Suppressor macrophage (primary cell): ENCODE measurements around the gene TSPOAP1.

Source experiments
- DNase-seq, 4 experiments: peaks; one replicate each; pipeline ENCODE4 v3.0.0-alpha.2; 2020 to 2022

The TSPOAP1 gene

DNA sequence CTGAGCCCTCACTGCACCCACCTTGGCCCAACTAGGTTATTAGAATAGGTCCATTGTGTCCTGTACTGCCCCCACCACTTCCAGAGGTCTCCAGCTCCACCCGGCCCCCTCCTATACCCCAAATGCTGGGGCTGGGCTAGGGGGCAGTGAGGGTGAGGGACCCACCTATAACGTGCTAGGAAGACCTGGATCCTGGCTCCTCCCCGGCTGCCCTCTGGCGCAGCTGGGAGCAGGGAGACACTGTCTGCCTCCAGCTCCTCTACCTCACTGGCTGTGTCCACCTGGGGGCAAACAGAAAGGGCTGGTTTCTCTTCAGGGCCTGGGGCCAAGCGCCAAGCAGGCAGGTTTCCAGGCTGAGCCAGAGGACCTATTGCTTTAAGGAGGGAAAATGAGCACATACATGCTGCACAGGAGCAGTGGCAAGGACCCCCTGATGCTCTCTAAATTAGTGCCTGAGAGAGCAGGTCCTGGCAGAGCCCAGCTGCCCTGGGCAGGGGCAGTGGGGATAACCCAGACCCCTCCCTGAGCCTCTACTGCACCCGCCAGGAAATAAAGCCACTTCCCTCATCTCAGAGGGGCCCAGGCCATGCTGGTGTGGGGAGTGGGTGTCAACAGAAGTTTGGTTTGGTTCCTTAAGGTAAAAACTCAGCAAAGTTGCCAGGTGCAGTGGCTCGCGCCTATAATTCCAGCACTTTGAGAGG lies 12.2 kb downstream of the TSPOAP1 start:
- DNase-seq: peak in 1 of 4 experiments; percentile 1

DNA sequence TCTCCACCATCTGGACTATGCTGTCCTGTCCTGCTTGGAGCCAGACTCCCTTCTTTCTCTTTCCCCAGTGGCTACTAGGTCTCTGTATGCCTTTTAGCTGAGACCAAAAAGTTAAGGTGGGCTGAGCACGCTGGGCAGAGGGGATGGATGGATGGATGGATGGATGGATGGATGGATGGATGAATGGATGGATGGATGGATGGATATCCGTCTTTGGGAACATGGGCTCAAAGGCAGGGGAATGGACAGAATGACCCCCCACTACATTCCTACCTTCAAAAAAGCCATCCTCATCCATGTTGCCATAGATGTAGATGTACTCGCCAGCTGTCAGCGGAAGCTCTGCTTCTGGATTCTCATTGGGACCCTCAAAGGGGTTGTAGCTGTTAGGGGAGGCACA lies 12.8 kb downstream of the TSPOAP1 start:
- peak in 1 of 4 experiments; percentile 1 for DNase-seq

DNA sequence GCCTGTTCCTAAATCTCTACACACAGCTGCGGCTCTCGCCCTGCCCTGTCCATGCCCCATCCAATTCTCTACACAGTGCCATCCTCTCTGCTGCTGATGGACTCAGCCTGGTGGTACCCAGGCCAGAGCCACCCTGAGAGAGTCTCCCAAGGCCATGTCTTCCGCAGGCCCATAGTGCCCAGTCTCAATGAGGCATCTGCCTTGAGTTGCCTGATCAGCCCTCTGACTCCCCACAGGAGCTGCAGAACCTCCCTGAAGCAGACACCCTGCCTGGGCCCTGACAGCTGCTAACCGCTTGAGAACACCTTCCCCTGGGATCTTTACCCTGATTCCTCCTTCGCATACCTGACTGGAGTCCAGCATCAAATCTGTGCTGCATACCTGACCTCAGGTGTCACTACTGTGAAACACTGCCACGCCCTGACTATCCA lies 13.3 kb downstream of the TSPOAP1 start:
- DNase-seq: peak in 1 of 4 experiments; percentile 1

DNA sequence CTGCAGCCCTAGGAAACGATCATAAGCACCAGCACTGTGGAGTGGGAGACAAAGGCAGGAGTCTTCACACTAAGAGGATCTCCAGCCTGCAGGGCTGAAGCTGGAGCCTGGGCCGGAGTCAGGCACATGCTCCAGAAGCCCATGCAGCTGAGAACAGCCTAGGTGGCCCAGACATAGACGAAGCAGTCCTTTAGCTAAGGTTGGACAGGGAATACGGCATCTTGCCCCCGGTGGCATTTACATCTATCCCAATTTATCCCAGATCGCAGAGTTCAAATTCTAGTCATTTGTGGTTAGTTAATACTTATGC lies 13.9 kb downstream of the TSPOAP1 start:
- peak in 1 of 4 experiments; percentile 1 for DNase-seq

DNA sequence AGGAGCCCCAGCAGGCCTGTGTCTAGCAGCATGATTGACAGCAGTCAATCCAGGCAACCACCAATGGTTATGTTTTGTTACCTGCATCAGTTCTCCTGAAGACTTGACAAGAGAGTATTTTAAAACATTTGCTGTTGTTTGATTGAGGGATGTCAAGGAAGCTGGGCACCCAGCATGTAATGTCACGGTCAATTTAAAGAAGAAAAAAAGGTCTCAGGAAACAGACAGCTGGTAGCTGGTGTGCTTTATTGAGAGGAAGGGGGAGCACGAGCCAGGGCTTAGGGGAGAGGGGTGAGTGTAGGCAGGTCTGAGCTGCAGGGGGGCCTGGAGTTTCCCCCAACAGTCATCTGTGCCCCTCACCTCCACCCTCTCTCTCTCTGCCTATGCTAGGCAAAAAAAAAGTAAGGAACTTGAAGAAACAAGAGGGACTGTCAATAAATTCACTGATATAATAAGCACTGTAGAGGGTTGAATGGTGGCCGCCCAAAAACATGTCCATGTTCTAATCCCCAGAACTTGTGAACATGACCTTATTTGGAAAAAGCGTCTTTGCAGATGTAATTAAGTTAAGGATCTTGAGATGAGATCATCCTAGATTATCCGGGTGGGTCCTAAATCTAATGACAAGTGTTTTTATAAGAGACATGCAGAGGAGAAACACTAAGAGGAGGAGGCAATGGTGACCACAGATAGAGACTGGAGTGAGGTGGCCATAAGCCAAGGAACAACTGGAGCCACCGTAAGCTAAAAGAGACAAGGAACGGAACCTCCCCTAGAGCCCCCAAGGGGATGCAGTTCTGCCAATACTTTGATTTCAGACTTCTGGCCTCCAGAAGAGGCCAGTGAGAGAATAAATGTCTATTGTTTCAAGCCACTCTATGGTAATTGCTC lies 14.5 kb downstream of the TSPOAP1 start:
- peak in 1 of 4 experiments; percentile 2 for DNase-seq

DNA sequence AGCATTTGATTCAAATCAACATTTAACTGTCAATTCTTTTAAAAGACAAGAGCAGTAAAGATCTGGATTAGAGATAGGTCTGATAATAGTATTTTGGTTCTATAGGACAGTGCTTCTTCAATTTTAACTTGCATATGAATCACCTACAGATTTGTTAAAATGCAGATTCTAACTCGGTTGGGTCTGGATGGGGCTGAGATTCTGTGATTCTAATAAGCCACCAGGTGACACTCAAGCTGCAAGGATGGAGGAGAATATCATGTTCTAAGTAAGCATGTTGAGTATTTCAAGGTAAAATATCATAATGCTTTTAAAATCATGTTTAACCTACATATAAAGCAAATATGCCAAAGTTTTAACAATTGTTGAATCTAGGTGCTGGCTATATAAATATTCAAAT lies 15.8 kb downstream of the TSPOAP1 start:
- DNase-seq: no peak

DNA sequence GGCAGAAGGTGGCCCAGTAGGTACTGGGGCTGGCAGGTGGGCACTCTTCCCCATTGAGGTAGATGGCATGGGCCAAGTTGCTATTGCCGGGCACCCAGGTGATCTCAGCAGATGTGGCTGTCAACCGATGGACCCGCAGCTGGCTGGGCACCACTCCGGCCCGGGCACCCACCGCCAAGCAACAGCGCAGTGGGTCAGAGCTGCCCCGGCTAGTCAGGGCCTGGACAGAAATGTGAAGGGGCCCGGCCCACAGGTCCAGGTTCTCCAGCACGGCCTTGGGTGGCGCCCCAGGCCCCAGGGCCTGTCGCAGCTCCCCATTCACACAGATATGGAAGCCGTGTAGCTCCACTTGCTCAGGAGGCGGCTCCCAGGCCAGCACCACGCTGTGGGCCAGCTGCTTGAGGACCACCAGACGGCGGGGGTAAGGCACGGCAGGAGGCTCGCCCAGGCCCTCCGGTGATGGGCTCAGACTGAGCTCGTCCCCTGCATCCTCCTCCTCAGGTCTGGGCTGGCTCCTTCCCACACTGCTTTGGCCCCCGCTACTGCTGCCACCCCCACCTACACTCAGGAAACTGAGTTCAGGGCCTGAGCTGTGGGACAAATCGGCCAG lies 16.5 kb downstream of the TSPOAP1 start:
- DNase-seq: peak in 1 of 4 experiments; percentile 1

DNA sequence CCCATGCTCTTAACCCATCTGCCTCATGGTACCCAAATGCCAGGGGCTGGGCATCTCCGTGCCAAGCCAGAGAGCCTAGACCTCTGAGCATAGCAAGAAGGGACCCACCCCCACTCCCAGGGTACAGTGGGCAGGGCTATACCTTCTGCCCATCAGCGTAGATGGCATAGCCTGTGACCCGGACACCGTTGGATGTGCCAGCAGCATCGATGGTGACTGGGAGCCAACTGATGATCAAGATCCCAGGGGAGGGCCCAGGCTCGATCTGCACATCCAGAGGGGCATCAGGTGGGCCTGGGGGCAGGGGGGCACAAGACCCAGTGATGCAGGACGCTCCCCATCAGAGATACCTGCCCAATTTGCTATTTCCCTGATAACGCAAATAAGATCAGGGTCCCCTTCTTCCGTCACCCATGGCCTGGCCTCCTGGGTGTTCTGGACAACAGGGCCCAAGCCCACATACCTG lies 17.1 kb downstream of the TSPOAP1 start:
- DNase-seq: peak in 1 of 4 experiments; percentile 2

DNA sequence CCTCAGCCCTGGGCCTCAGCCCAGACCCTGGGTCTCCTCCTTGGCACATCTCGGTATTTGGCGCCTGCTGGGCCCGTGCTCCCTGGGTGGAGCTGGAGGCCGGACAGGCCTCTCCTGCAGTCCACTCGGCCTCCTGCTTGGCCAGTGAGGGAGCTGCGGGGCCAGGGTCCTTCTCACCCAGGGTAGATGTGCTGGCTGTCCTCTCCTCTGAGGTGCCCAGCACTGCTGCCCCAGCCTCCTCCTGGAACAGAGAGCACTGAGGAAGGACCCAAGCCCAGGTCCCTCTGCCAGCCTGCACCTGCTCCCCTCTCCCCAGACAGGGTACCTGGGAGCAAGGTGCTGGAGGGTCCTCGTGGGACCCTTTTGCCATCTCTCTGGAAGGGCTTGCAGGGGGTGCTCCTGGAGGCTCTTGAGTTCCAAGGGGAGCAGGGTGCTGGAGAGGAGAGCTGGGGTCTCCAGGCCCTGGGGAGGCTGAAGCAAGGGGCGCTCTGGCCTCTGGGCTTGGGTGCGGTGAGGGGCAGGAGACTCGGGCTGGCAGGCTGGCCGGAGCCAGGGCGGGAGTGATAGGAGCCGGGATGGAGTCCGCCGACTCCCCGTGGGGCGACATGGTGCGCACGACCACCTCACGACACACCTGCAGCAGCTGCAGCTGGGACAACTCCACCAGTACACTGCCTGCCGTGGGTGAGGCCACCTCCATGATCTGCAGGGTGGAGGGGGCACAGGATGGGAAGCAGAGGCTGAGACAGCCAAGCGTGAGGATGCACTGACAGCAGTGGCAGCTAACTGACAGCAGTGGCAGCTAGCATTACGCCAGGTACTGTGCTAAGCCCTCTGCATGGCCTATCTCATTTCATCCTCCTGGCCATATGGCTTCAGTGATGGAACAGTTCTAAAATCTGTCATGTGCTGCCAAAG lies 17.8 kb downstream of the TSPOAP1 start:
- DNase-seq: peak in 1 of 4 experiments; percentile 1

DNA sequence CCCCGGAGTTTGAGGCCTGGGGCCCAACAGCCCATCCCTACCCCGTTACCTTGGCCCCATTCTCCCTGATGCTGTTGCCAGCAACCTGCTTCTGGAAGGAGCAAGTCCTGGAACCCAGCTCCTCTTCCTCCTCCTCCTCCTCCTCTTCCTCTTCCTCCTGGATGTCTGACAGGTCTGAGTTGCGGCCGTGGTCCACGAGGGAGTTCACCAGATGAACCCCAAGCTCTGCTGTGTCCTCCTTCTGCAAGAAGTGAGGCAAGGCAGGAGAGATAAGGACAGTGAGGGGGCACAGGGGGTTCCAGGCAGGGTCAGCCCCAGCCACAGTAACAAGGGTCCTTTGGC lies 18.7 kb downstream of the TSPOAP1 start:
- DNase-seq: no peak

DNA sequence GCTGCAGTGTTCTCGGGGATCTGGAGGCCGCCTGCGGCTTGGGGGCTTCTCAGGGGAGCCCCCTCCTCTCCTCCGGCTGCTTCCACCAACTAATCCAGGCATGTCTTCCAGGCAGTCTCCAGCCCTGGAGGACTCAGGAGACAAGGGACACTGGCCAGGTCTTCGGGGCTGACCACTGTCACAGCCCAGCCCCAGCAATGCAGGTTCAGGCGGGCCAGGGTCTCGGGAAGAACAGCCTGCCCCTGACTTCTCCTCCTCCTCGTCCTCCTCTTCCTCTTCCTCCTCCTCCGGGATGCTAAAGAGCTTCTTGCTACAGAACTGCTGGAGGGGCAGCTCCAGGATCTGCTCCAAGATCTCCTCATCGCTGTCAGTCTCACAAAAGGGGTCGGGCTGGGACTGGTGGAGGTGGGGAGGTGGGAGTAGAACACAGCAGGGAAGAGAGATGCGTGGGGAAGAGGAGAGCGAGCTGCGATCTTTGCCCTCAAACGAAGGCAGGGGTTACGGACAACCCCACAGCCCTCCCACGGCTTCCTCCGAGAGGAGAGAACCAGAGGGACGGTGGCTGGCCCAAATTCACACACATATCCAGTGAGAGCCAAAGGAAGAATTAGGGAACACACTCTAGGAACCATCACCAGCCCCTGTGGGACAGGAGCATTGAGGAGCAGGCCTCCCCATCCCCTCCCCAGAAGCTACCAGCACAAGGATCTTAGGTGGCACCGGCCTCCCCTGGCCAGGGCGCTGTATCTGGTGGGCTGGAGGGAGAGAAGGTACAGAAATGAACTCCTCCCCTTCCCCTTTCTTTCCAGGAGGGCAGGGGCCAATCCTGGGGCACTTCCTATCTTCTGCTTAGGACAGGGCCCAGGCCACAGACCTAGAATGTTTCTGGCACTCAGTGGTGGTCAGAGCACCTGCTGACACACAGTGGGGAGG lies 19.3 kb downstream of the TSPOAP1 start:
- DNase-seq: peak in 3 of 4 experiments; percentile 40 to 59 (median 56)

DNA sequence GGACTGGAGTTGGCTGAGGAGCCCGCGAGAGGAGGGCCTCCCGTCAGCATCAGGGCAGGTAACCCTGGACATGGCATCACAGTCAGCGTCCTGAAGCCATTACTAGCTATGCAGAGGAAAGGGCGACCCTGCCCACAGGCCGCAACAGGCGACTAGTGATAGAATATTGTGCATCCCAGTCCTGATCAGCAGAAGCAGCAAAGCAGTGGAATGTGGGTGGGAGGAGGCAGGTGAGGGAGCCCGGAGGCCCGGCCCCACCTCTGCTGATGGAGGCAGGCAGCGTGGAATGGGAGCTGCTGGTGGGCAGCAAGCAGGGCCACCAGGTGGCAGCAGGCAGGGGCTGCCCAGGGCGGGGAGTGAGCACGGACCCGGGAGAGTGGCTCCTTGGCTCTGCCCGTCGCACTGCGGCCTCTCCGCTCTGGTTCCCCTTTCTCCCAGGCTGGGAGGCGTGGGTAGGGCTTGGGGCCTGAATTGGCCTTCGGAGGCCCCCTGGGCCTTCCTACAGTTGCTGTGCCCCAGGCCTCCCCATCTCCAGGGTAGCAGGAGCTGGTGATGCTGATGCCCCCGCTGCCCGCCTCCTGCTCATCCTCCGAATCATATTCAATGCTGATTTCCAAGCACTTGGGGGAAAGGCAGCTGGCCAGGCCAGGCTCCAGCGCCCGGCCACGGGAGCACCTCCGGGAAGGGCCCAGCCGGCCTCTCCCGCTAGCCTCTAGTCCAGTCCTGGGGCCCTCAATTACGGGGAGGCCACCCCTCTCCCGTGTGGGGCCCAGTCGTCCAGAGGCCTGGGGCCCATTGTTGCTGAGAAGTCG lies 20.2 kb downstream of the TSPOAP1 start:
- peak; percentile 78 to 86 (median 83) for DNase-seq

DNA sequence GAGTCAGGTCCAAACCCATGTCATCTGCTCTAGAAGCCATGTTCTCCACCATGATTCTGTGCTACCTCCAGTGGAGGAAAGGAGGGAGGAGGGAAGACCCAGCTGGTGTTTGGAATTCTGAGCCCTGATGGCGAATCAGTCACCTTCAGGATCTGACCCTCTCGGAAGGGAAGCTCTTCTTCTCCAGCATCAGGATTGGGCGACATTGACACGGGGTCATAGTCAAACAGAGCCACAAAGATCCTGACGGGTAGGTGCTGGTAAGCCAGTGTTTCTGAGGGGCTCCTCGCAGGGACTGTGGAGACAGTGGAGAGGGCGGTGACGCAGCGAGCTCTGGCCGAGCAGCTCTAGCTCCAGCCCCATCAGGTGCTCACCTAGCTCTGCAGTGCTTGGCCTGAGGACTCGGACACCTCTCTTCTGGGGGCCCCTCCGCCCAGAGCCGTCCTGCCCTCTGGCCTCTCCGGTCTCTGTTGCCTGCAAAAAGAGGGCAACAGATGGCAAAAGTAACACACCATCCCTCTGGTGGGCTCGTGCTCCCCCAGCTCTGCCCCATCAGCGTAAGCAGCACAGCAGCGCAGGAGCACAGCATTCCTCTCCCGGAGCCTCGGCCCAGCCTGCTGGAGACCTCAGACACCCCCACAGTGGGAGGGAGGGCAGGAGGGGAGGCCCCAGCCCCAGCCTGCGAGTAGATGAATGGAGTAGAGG lies 21.0 kb downstream of the TSPOAP1 start:
- DNase-seq: peak in 1 of 4 experiments; percentile 1

DNA sequence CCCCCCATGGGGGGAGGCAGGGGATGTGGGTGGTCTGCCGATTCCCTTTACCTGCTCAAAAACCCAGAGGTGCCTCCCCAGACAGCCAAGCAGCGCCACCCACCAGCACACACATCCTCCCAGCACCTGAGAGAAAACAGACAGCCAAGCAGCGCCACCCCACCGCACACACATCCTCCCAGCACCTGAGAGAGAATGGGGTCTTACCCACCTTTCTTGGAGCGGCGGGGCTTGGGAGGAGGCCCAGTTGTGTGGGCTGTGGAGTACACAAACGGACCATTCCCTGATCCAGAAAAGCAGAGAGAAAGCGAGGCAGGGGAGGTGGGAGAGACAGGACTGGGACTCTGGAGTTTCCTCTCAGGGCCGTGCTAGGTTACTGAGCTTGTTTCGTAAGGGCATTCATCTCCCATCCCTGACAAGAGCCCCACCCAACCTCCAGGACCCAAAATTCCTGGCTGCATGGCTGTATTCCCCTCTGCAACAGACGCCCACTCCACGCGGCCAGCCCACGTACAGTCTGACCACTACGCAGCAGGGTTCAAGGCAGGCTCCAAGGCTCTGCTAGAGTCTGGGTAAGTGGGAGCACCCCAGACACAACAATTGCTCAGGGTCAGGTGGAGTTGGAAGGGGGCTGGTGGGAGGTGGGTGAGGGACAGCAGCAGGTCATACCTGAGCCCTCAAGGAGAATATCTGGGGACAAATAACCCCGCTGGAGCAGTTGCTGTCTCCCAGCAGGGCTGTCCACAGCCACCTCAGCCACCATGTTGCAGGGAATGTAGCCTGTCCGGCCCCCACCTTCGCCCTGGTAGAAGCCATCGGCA lies 22.3 kb downstream of the TSPOAP1 start:
- peak in 1 of 4 experiments; percentile 2 for DNase-seq

DNA sequence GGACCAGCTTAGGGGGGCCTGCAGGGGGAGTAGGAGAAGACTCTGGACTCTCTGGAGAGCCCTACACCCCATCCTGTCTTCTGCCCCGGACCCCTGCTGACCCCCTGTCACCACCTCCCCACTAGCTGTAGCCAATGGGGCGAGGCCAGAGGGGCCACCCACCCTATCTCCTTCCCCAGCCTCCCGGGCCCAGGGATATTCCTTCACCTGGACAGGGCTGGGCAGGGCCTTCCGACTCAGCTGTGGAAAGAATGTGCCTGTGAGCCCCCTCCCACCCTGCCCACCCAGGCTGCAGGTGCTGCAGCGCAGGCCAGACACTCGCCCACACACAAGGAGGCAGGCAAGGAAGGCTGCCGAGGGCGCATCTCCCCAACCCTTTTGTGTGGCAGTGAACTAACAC lies 23.0 kb downstream of the TSPOAP1 start:
- peak in 1 of 4 experiments; percentile 0 for DNase-seq

DNA sequence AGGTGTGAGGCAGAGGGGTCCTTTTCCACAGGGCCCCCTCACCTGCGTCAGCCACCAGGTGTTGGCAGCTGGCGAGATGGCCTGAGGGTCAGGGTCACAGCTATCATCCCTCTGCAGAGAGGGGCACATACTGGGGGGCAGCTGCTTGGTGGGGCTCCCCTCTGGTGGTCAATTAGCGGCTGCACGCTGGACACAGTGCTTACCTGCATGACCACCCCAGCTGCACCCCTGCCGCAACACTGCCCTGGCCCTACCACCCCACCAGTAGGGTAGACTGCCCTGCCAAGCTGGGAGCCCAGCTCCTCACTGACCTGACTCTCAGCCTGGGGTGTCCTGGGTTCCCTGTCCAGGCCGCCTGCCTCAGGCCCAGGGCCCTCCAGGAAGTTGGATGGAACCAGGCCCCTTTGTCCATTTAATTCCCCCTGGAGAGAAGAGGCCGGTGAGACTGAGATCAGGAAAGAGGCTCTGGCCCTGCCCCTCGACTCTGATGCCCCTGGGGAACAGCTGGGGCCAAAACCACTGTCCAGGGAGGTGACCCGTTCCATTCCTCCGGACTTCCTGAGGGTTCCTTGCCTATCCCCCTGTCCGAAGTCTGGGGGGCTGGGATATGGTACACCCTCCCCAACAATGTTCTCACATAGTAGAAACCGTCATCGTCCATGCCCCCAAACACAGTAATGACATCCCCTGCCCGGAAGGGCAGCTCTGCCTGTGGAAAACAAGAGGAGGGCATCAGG lies 23.7 kb downstream of the TSPOAP1 start:
- no peak for DNase-seq

DNA sequence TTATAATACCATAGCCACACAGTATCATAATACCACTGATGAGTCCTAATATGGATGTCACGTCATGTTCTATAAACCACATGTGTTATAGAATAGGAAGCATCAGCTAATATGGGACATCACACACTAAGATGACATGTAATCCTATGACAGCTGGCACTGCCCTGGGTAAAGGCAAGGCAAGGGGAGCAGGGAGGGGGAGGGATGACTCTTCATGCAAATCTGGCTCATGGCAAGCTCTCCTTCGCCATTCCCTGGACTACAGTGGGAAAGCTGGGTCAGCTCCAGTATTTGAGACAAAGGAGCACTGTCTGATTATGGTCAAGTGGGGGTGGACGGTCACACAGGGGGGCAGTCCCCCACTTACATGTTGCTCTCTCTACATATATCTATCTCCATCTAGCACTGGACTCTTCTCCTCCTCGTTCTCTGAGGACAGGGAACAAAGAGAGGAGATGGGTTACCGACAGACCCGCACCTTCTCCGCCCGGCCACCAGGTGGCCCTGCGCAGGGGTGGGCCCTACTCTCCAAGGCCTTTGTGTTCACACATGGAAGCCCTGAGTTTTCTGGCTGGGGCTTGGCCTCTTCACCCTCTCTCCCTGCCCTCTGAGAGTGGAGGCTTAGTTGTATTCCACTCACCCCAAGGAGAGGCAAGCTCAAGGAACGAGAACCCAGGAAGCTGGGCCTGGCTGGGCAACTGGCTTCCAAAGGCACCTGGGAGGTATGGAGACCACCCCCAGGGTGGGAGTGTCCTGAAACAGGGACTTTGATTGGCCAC lies 24.4 kb downstream of the TSPOAP1 start:
- DNase-seq: peak; percentile 58 to 78 (median 69)
